ENCODE measurements around the gene NID2. TPM values are rescaled to one million over a fixed set of nuclear protein-coding genes. Genes with fewer than 3 reads are reported as not detected.

Gene NID2
- total RNA-seq, 1 donor = 1.1 TPM

- DNase-seq (ENCODE audit: low read depth in 2 of 3, low spot score in 2 of 3) = no peak
Observed at GRCh38 chr14:52005625-52006024, 63.2 kb downstream of the NID2 start.

GRCh38 chr14:52003324-52003723, 65.5 kb downstream of the NID2 start:
- no peak for DNase-seq (ENCODE audit: low read depth in 2 of 3, low spot score in 2 of 3)

- DNase-seq (ENCODE audit: low read depth in 2 of 3, low spot score in 2 of 3) = no peak
Observed at GRCh38 chr14:52002542-52002941, 66.3 kb downstream of the NID2 start.

- DNase-seq (ENCODE audit: low read depth in 2 of 3, low spot score in 2 of 3) = no peak
Observed at GRCh38 chr14:52000696-52001095, 68.2 kb downstream of the NID2 start.

- DNase-seq (ENCODE audit: low read depth in 2 of 3, low spot score in 2 of 3) = no peak
Observed at GRCh38 chr14:52000019-52000582, 68.8 kb downstream of the NID2 start.

GRCh38 chr14:51999084-51999483, 69.8 kb downstream of the NID2 start:
- DNase-seq (ENCODE audit: low read depth in 2 of 3, low spot score in 2 of 3) = no peak

- no peak for DNase-seq (ENCODE audit: low read depth in 2 of 3, low spot score in 2 of 3)
Observed at GRCh38 chr14:51998348-51998747, 70.5 kb downstream of the NID2 start.

- peak in 2 of 3 donors; percentile 48 to 71 for DNase-seq (ENCODE audit: low read depth in 2 of 3, low spot score in 2 of 3)
Observed at GRCh38 chr14:51996148-51996746, 72.6 kb downstream of the NID2 start.

- peak in 1 of 3 donors; percentile 38 for DNase-seq (ENCODE audit: low read depth in 2 of 3, low spot score in 2 of 3)
Observed at GRCh38 chr14:51993285-51993920, 75.5 kb downstream of the NID2 start.

GRCh38 chr14:51990488-51990887, 78.4 kb downstream of the NID2 start:
- no peak for DNase-seq (ENCODE audit: low read depth in 2 of 3, low spot score in 2 of 3)

GRCh38 chr14:51989293-51990234, 79.3 kb downstream of the NID2 start, which contains the start of gene RTRAF:
Gene RTRAF, plus strand, starts transcription at chr14:51989546. Its CDS starts 94 bp downstream, at chr14:51989640.
- peak; percentile 87 to 94 (median 93) for DNase-seq (ENCODE audit: low read depth in 2 of 3, low spot score in 2 of 3)

GRCh38 chr14:51988221-51988620, 80.6 kb downstream of the NID2 start:
- no peak for DNase-seq (ENCODE audit: low read depth in 2 of 3, low spot score in 2 of 3)

- no peak for DNase-seq (ENCODE audit: low read depth in 2 of 3, low spot score in 2 of 3)
Observed at GRCh38 chr14:51981218-51981854, 87.5 kb downstream of the NID2 start.

- peak; percentile 72 to 85 (median 76) for DNase-seq (ENCODE audit: low read depth in 2 of 3, low spot score in 2 of 3)
Observed at GRCh38 chr14:51979088-51979709, 89.7 kb downstream of the NID2 start.

- DNase-seq (ENCODE audit: low read depth in 2 of 3, low spot score in 2 of 3) = no peak
Observed at GRCh38 chr14:51978681-51979085, 90.2 kb downstream of the NID2 start.

- DNase-seq (ENCODE audit: low read depth in 2 of 3, low spot score in 2 of 3) = no peak
Observed at GRCh38 chr14:51977075-51977474, 91.8 kb downstream of the NID2 start.

- DNase-seq (ENCODE audit: low read depth in 2 of 3, low spot score in 2 of 3) = no peak
Observed at GRCh38 chr14:51972566-51972965, 96.3 kb downstream of the NID2 start.

GRCh38 chr14:51969852-51970540, 98.9 kb downstream of the NID2 start:
- DNase-seq (ENCODE audit: low read depth in 2 of 3, low spot score in 2 of 3) = no peak

- no peak for DNase-seq (ENCODE audit: low read depth in 2 of 3, low spot score in 2 of 3)
Observed at GRCh38 chr14:51967521-51967920, 101.3 kb downstream of the NID2 start.

All from hematopoietic multipotent progenitor cell (in vitro differentiated cells).